ENCODE data around the gene TPPP2.

Gene TPPP2

DNA sequence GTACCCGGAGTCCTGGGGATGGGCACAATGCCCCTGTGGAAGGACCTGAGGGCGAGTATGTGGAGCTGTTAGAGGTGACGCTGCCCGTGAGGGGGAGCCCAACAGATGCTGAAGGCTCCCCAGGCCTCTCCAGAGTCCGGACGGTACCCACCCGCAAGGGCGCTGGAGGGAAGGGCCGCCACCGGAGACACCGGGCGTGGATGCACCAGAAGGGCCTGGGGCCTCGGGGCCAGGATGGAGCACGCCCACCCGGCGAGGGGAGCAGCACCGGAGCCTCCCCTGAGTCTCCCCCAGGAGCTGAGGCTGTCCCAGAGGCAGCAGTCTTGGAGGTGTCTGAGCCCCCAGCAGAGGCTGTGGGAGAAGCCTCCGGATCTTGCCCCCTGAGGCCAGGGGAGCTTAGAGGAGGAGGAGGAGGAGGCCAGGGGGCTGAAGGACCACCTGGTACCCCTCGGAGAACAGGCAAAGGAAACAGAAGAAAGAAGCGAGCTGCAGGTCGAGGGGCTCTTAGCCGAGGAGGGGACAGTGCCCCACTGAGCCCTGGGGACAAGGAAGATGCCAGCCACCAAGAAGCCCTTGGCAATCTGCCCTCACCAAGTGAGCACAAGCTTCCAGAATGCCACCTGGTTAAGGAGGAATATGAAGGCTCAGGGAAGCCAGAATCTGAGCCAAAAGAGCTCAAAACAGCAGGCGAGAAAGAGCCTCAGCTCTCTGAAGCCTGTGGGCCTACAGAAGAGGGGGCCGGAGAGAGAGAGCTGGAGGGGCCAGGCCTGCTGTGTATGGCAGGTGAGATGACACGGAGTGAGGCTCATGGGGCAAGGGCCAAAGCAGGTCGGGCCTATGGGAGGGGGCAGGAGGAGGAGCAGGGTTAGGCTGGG is 44.6 kb downstream of the TPPP2 start:
- H3K4me3 ChIP-seq (ENCODE audit: low read depth, low read length), result no peak overlapping the region

DNA sequence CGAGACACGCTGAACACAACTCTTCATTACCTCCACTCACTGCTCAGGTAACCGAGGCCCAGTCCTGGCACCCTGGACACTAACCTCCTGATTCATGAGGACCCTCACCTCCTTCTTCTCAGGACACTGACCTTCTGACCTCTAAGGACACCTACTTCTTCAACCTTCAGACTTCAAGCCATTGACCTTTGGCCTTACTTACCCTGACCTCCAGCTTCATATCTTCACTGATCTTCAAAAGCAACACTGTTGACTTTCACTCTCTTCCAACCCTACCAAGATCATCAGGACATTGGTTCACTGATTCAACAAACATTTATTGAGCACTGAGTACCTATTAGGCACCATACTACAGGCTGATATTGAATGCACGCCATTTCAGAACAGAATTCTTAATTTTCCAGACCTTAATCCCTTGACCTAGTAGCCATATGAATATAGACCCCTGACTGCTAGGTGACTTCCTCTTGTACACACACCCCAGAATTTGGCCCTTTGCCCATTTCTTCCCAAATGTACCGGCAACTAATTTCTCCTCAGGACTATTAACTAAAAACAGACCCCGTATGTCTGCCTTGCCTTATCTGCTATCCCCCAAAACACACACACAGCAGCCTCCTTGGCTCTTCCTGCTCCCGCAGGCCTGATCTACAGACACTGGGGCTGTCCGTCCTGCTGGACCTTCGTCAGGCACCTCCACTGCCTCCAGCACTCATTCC is 45.9 kb downstream of the TPPP2 start:
- H3K4me3 ChIP-seq (ENCODE audit: low read depth, low read length), result no peak overlapping the region

DNA sequence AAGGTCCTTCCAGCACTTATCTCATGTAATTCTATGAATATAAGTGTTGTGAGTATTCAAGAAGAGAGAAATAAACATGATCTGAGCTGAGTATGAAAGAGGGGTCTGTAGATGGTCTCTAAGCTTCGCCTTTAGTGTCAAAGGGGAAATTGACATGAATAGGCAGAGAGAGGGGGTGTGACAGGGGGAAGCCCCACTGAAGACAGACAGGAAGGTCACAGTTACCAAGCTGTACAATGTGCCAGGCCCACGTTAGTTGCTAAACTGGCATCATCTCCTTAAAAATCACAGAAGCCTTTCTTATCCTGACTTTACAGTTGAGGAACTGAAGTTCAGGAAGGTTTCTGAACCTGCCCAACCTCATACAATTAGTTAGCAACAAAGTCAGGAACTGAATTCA is 47.7 kb downstream of the TPPP2 start:
- no peak overlapping the region for H3K4me3 ChIP-seq (ENCODE audit: low read depth, low read length)

DNA sequence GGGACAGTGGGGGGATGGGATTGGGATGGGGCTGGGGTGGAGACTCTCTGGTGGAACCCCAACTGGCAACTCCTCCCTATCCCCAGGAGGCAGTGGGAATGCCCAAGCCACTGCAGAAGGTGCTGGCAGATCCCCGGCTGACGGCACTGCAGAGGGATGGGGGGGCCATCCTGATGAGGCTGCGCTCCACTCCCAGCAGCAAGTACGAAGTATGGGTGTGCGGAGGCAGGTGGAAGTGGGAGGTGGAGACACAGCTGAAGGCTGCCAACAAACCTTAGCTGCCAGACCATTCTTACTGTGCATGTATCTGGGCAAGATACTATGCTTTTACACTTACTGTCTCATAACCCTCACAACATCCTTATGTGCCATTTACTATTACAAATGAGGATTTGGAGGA is 48.3 kb downstream of the TPPP2 start:
- H3K4me3 ChIP-seq (ENCODE audit: low read depth, low read length), result no peak overlapping the region

DNA sequence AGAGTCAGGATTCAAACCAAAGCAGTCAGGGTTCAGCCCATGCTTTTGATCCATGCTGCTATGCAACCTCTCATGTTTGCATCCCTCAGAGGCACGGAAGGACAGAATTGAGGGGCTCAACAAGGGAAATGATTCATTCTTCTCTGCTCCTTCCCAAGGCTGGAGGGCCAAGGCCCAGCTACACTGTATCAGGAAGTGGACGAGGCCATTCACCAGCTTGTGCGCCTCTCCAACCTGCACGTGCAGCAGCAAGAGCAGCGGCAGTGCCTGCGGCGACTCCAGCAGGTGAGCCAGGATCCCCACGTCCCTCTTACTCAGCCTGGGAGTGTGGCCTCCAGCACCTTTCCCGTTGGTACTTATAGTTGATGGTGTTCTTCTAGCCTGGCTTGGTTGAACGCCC is 48.7 kb downstream of the TPPP2 start:
- no peak overlapping the region for H3K4me3 ChIP-seq (ENCODE audit: low read depth, low read length)

DNA sequence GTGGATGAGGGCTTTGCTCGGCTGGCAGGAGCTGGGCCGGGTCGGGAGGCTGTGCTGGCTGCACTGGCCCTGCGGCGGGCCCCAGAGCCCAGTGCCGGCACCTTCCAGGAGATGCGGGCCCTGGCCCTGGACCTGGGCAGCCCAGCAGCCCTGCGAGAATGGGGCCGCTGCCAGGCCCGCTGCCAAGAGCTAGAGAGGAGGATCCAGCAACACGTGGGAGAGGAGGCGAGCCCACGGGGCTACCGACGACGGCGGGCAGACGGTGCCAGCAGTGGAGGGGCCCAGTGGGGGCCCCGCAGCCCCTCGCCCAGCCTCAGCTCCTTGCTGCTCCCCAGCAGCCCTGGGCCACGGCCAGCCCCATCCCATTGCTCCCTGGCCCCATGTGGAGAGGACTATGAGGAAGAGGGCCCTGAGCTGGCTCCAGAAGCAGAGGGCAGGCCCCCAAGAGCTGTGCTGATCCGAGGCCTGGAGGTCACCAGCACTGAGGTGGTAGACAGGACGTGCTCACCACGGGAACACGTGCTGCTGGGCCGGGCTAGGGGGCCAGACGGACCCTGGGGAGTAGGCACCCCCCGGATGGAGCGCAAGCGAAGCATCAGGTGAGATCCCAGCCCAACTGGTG is 51.6 kb downstream of the TPPP2 start:
- no peak overlapping the region for H3K4me3 ChIP-seq (ENCODE audit: low read depth, low read length)

Measured in iPS-11a (cell line).